Hepatocyte (in vitro differentiated cells): ENCODE data around the gene EYA4. TPM values are rescaled to one million over a fixed set of nuclear protein-coding genes. Genes with fewer than 3 reads are reported as not detected.

ENCODE experiments used
- DNase-seq: peaks from one replicate; pipeline ENCODE4 v3.0.0-alpha.2; 2016; ENCODE audit warnings: low spot score
- H2AFZ ChIP-seq: fragments of 200-600 bp; sonication (generic); 2 replicates; pipeline ENCODE4 v1.6.0; 2016; ENCODE audit warnings: antibody characterized with exemption, mild to moderate bottlenecking
- H3K27ac ChIP-seq: fragments of 200-600 bp; sonication (generic); 2 replicates; pipeline ENCODE4 v1.5.1; 2016; ENCODE audit warnings: mild to moderate bottlenecking
- H3K27me3 ChIP-seq: fragments of 200-600 bp; sonication (generic); 2 replicates; pipeline ENCODE4 v1.6.1; 2016
- H3K36me3 ChIP-seq: fragments of 200-600 bp; sonication (generic); replicated peaks from 2 replicates; pipeline ENCODE4 v1.5.1; 2016; ENCODE audit warnings: low read depth; ENCODE audit not compliant: insufficient read depth
- H3K4me1 ChIP-seq: fragments of 200-600 bp; sonication (generic); 2 replicates; pipeline ENCODE4 v1.5.1; 2016; ENCODE audit warnings: mild to moderate bottlenecking, moderate library complexity; ENCODE audit not compliant: insufficient read depth
- H3K4me2 ChIP-seq: fragments of 200-600 bp; sonication (generic); 2 replicates; pipeline ENCODE4 v1.6.0; 2016
- H3K4me3 ChIP-seq: fragments of 200-600 bp; sonication (generic); 2 replicates; pipeline ENCODE4 v1.5.1; 2016; ENCODE audit warnings: mild to moderate bottlenecking
- H3K79me2 ChIP-seq: fragments of 200-600 bp; sonication (generic); 2 replicates; pipeline ENCODE4 v1.6.0; 2017; ENCODE audit warnings: mild to moderate bottlenecking
- H3K9me2 ChIP-seq: fragments of 200-600 bp; sonication (generic); replicated peaks from 2 replicates; pipeline ENCODE4 v1.6.0; 2017; ENCODE audit warnings: mild to moderate bottlenecking; ENCODE audit not compliant: insufficient read depth
- H3K9me3 ChIP-seq: fragments of 200-600 bp; sonication (generic); 2 replicates; pipeline ENCODE4 v1.5.1; 2016; ENCODE audit warnings: low read depth, mild to moderate bottlenecking
- H4K20me1 ChIP-seq: fragments of 200-600 bp; sonication (generic); 2 replicates; pipeline ENCODE4 v1.6.0; 2016; ENCODE audit warnings: mild to moderate bottlenecking; ENCODE audit not compliant: insufficient read depth, poor library complexity, severe bottlenecking
- EZH2 ChIP-seq: fragments of 200-600 bp; sonication (generic); IDR thresholded peaks from 2 replicates; pipeline ENCODE4 v1.6.1; 2016; ENCODE audit warnings: antibody characterized with exemption, mild to moderate bottlenecking, borderline replicate concordance
- EZH2phosphoT487 ChIP-seq: fragments of 200-600 bp; sonication (generic); IDR thresholded peaks from one replicate; pipeline ENCODE4 v1.6.1; 2018; ENCODE audit warnings: antibody characterized with exemption, mild to moderate bottlenecking, low read depth, moderate library complexity; ENCODE audit not compliant: unreplicated experiment, severe bottlenecking
- whole genome bisulfite sequencing: methylation state at CpG from one replicate; pipeline ENCODE4 v1.1.6; 2016; ENCODE audit warnings: low lambda C conversion rate; ENCODE audit errors: missing lambda C conversion rate; 5-methylcytosine and 5-hydroxymethylcytosine counted together
- polyA plus RNA-seq: library from polyadenylated mRNA; unstranded; fragments of >200 nt; fragmentation: Nextera tagmentation; extraction: Ambion mirVana; gene quantifications from 2 replicates; pipeline ENCODE4 v1.2.1, GENCODE V29; 2016
- total RNA-seq: library from RNA; depleted of rRNA; stranded (reverse); fragments of >200 nt; gene quantifications from 2 replicates; pipeline ENCODE4 v1.2.3, GENCODE V29; 2014
- TF ChIP-seq, protein P1 (sequence below): fragments of 200-600 bp; sonication (generic); IDR thresholded peaks from 2 replicates; pipeline ENCODE4 v1.5.1; 2016; ENCODE audit warnings: antibody characterized with exemption, mild to moderate bottlenecking; ENCODE audit not compliant: poor library complexity

The EYA4 gene
- total and polyA plus RNA-seq, 2 experiments from 2014 or later = 0.33 to 1.8 TPM

- Histone ChIP-seq H3K4me3 (no peak overlapping the region), H3K9me2 (no peaks in the 10 kb centered on the region), H4K20me1 (no peaks in the 10 kb centered on the region), H3K4me1 (peaks cover 9% of the 10 kb centered on the region), H3K27ac (no peak overlapping the region), H3K27me3 (no peaks in the 10 kb centered on the region), H3K4me2 (no peak overlapping the region), H2AFZ (no peak overlapping the region), H3K9me3 (no peaks in the 10 kb centered on the region), H3K36me3 (no peaks in the 10 kb centered on the region), H3K79me2 (no peaks in the 10 kb centered on the region)
- no peak for DNase-seq
- 84% methylated on average over 2 of the region's 2 CpGs for WGBS
- TF ChIP-seq EZH2phosphoT487 (no peak), EZH2 (no peak)
- TF ChIP-seq, protein P1, sequence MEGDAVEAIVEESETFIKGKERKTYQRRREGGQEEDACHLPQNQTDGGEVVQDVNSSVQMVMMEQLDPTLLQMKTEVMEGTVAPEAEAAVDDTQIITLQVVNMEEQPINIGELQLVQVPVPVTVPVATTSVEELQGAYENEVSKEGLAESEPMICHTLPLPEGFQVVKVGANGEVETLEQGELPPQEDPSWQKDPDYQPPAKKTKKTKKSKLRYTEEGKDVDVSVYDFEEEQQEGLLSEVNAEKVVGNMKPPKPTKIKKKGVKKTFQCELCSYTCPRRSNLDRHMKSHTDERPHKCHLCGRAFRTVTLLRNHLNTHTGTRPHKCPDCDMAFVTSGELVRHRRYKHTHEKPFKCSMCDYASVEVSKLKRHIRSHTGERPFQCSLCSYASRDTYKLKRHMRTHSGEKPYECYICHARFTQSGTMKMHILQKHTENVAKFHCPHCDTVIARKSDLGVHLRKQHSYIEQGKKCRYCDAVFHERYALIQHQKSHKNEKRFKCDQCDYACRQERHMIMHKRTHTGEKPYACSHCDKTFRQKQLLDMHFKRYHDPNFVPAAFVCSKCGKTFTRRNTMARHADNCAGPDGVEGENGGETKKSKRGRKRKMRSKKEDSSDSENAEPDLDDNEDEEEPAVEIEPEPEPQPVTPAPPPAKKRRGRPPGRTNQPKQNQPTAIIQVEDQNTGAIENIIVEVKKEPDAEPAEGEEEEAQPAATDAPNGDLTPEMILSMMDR = no peak
These were observed 167.0 kb downstream of the EYA4 start for GRCh38 chr6:133408132-133408531.

DNA sequence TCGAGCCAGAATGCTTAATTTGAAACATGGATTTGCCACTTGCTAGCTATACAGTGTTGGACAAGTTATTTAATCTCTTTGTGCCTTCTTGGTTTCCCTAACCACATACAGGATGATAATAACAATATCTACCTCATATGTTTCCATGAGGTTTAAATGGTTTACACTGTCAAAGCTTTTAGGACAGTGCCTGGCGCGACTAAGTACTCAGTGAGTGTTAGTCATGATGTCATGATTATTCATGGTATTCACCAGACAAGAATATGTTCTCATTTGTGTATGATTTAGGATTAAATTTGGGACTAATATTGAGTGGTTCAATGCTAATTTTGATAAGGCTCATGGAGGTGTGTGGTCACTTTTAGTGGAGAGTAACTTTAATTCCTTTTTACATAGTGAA, 167.4 kb downstream of the EYA4 start:
- H3K27ac ChIP-seq = no peak overlapping the region
- DNase-seq = no peak
- no peaks in the 10 kb centered on the region for H3K79me2 ChIP-seq
- H3K4me2 ChIP-seq = no peak overlapping the region
- H3K27me3 ChIP-seq = no peaks in the 10 kb centered on the region
- no peaks in the 10 kb centered on the region for H3K36me3 ChIP-seq
- 91% methylated on average over 3 of the region's 3 CpGs for WGBS
- TF ChIP-seq EZH2phosphoT487 (no peak), EZH2 (no peak)
- TF ChIP-seq, protein P1 = no peak
- H3K4me3 ChIP-seq = no peak overlapping the region
- no peak overlapping the region for H2AFZ ChIP-seq
- no peaks in the 10 kb centered on the region for H4K20me1 ChIP-seq
- peaks cover 9% of the 10 kb centered on the region for H3K4me1 ChIP-seq
- no peaks in the 10 kb centered on the region for H3K9me3 ChIP-seq
- no peaks in the 10 kb centered on the region for H3K9me2 ChIP-seq

DNA sequence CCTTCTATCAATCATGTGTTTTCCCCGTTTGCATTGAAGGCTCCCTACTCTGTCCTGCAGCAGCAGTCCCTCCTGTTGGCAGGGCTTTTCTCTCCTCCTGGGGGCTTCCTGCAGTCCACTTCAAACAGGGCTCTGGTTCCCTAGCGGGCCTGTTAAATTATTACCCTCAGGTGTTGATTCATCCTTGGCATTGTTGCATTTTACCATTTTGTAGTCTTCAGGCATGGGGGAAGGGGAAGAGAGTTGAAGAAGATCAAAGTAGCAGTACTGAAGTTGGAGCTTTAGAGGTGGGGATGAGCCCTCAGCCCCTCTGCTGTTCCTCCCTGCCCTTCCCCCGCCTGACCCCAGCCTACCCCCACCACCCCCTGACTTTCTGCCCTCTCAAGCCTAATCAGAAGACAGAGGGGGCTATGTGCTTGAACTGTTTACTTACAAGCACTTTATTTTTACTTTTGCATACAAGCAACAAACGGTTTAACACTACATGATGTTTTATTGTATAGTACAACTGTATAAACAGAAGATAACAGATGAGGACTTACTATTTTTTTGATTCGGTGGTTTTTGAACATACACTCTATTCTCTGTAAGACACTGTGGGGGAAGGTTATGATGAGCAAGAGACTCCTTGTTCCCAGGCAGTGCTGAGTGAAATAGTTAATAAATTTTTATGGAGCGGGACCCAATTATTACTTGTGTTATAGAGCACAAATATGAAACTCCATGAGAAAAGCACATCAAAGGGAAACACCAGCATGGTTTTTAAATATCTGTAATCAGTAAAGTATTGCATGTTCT, 169.7 kb downstream of the EYA4 start:
- Histone ChIP-seq H3K27ac (no peak overlapping the region), H4K20me1 (no peaks in the 10 kb centered on the region), H3K9me2 (no peaks in the 10 kb centered on the region), H3K9me3 (no peaks in the 10 kb centered on the region), H2AFZ (no peak overlapping the region), H3K4me1 (peaks cover 9% of the 10 kb centered on the region), H3K4me2 (peak overlapping the region; percentile 71), H3K27me3 (no peaks in the 10 kb centered on the region), H3K4me3 (no peak overlapping the region), H3K36me3 (no peaks in the 10 kb centered on the region), H3K79me2 (no peaks in the 10 kb centered on the region)
- 30% methylated on average over 6 of the region's 6 CpGs for WGBS
- TF ChIP-seq EZH2 (no peak), EZH2phosphoT487 (no peak)
- TF ChIP-seq, protein P1 = no peak
- no peak for DNase-seq
